ENCODE measurements around the gene JARID2. TPM values are rescaled to one million over a fixed set of nuclear protein-coding genes. Genes with fewer than 3 reads are reported as not detected.

Gene JARID2
- total and polyA plus RNA-seq, 2 of the 8 experiments (the other 6 are each of a cell fraction or from before 2014, with no cell fraction given), result 60.1 to 239 TPM

DNA sequence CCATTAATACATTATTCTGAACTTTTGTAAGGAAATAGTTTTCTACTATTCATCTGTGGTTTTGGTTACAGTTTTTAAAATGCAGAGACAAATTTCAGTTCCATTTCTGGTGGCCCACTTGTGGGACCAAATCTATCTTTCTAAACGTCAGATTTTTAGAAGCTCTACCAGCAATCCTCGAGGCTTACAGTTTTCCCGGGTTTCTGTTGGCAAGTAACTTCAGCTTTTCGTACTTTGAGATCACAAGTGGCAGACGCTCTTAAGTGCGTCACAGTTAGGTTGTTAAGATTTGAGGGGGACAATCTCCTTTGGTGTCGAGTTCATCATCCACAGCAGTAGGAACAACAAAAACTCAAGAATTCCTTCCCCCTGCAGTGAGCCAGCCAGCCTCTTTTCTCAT, 60.0 kb downstream of the JARID2 start:
- Histone ChIP-seq H3K23me2 (ENCODE audit: low read depth, low read length) (no peaks in the 10 kb centered on the region), H2AFZ (ENCODE audit: low read length) (no peak overlapping the region), H2BK5ac (ENCODE audit: low read depth, low read length) (no peak overlapping the region), H3K27me3 (replicated peaks in 1 of 4; ENCODE audit: control insufficient read depth in 3 of 4, extremely low read depth in 1 of 4, insufficient read depth in 3 of 4, low read length in 3 of 4) (no peaks in the 10 kb centered on the region), H2BK12ac (ENCODE audit: low read depth, low read length) (no peak overlapping the region), H3K4ac (replicated peaks; ENCODE audit: insufficient read length, low read depth, low read length) (no peak overlapping the region), H3K9ac (replicated peaks in 1 of 4; ENCODE audit: extremely low read depth in 1 of 4, low read depth in 3 of 4, low read length in 3 of 4) (no peak overlapping the region), H3K4me1 (replicated peaks in 1 of 4; ENCODE audit: control insufficient read depth in 3 of 4, insufficient read depth in 4 of 4, low read length in 3 of 4) (peaks cover 9 to 36% (median 21%) of the 10 kb centered on the region in 4 experiments), H3K56ac (replicated peaks; ENCODE audit: insufficient read length, low read depth, low read length) (no peak overlapping the region), H3K36me3 (ENCODE audit: control insufficient read depth in 2 of 4, insufficient read depth in 4 of 4, low read length in 3 of 4) (peaks cover 0 to 8% (median 0%) of the 10 kb centered on the region in 4 experiments; a peak in 1 of 8 replicates), H3K23ac (ENCODE audit: insufficient read length) (no peak overlapping the region), H2AK5ac (ENCODE audit: low read depth, low read length) (no peak overlapping the region), H3K79me1 (ENCODE audit: low read depth, low read length) (peaks cover 3% of the 10 kb centered on the region; the same call in 1 of the 2 replicates), H3K4me3 (ENCODE audit: extremely low read depth in 1 of 4, insufficient read depth in 2 of 4, low read depth in 3 of 4, low read length in 4 of 4) (no peak overlapping the region), H4K20me1 (replicated peaks in 1 of 2; ENCODE audit: control insufficient read depth in 1 of 2, insufficient read depth in 2 of 2, low read length in 2 of 2) (peaks cover 53 to 72% of the 10 kb centered on the region in 2 experiments), H3K27ac (ENCODE audit: low read depth, low read length) (no peak overlapping the region), H3K4me2 (ENCODE audit: insufficient read depth in 1 of 2, low read depth in 2 of 2, low read length in 2 of 2) (no peak overlapping the region), H4K91ac (replicated peaks; ENCODE audit: insufficient read length, low read length) (no peak overlapping the region), H4K8ac (ENCODE audit: extremely low read depth, insufficient read depth, low read length) (no peak overlapping the region), H3K9me3 (ENCODE audit: insufficient read depth in 2 of 2, low read depth in 1 of 2, low read length in 1 of 2) (no peaks in the 10 kb centered on the region), H3K79me2 (ENCODE audit: control insufficient read depth in 1 of 2, insufficient read depth in 2 of 2, low read length in 2 of 2) (peaks cover 89 to 100% of the 10 kb centered on the region in 2 experiments), H3K18ac (ENCODE audit: extremely low read depth, low read length) (no peak overlapping the region), H2BK120ac (replicated peaks; ENCODE audit: low read depth, low read length) (no peak overlapping the region), H4K5ac (ENCODE audit: insufficient read length, low read depth, low read length) (no peak overlapping the region), H2BK20ac (ENCODE audit: low read length) (no peak overlapping the region), H2BK15ac (ENCODE audit: low read length) (no peak overlapping the region), H3K14ac (ENCODE audit: insufficient read length) (no peak overlapping the region)
- ChIA-PET CTCF (ENCODE audit: partially characterized antibody) (interaction anchor here (0.6 to 1.6 kb wide), 2 partner anchors 18 to 272 kb away, joined by 4 to 5 read pairs; no protein-coding TSS in a partner anchor), POLR2A (ENCODE audit: partially characterized antibody) (no interaction called here)
- WGBS, 2 experiments (ENCODE audit: extremely low coverage in 1 of 2, insufficient coverage in 1 of 2, insufficient read length in 1 of 2, insufficient replicate concordance in 2 of 2, low coverage in 1 of 2, low lambda C conversion rate in 2 of 2, missing lambda C conversion rate in 1 of 2), result 81% methylated on average over 7 of the region's 7 CpGs; no CpG with 5 or more reads in 1 of the 2 experiments
- TF ChIP-seq EZH2 (IDR thresholded peaks at IDR 0.05; ENCODE audit: low read depth, low read length, severe bottlenecking) (no peak), GTF2F1 (IDR thresholded peaks at IDR 0.05; ENCODE audit: borderline replicate concordance, low read depth, low read length) (no peak), YY1 (IDR thresholded peaks at IDR 0.05; ENCODE audit: low read depth, low read length) (no peak), BCL11A (IDR thresholded peaks at IDR 0.05; ENCODE audit: low read depth in 2 of 2, low read length in 2 of 2) (no peak), SP4 (IDR thresholded peaks at IDR 0.05; ENCODE audit: low read length) (no peak), PHF8 (conservative IDR thresholded peaks at IDR 0.05; ENCODE audit: low read depth, low read length) (no peak), CHD1 (IDR thresholded peaks at IDR 0.05; ENCODE audit: low read depth, low read length) (no peak), TBP (IDR thresholded peaks at IDR 0.05; ENCODE audit: low read depth, low read length) (no peak), FOSL1 (IDR thresholded peaks at IDR 0.05; ENCODE audit: insufficient read depth, low read depth, low read length) (no peak), JUND (IDR thresholded peaks at IDR 0.05; ENCODE audit: low read length) (no peak), SP2 (IDR thresholded peaks at IDR 0.05; ENCODE audit: low read length) (no peak)
- TF ChIP-seq, protein P1, sequence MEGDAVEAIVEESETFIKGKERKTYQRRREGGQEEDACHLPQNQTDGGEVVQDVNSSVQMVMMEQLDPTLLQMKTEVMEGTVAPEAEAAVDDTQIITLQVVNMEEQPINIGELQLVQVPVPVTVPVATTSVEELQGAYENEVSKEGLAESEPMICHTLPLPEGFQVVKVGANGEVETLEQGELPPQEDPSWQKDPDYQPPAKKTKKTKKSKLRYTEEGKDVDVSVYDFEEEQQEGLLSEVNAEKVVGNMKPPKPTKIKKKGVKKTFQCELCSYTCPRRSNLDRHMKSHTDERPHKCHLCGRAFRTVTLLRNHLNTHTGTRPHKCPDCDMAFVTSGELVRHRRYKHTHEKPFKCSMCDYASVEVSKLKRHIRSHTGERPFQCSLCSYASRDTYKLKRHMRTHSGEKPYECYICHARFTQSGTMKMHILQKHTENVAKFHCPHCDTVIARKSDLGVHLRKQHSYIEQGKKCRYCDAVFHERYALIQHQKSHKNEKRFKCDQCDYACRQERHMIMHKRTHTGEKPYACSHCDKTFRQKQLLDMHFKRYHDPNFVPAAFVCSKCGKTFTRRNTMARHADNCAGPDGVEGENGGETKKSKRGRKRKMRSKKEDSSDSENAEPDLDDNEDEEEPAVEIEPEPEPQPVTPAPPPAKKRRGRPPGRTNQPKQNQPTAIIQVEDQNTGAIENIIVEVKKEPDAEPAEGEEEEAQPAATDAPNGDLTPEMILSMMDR (IDR thresholded peaks at IDR 0.05; ENCODE audit: control extremely low read depth in 1 of 3, insufficient read depth in 1 of 3, low read depth in 1 of 3, low read length in 3 of 3), result no peak
- FAIRE-seq, result no peak
- no peak for DNase-seq (ENCODE audit: low read depth in 1 of 2, low spot score in 2 of 2)
